ENCODE results near the gene NR5A2.

NR5A2 gene

GRCh38 chr1:200027264-200027823 lies at the start of gene NR5A2:
NR5A2 (plus strand) TSS chr1:200027710; CDS start chr1:200027848, 138 bp downstream.
- no peak for DNase-seq (ENCODE audit: low read depth)

GRCh38 chr1:199978408-199978940 lies 49.0 kb upstream of the NR5A2 start:
- DNase-seq (ENCODE audit: low read depth), result no peak

- no peak for DNase-seq (ENCODE audit: low read depth)
Observed at GRCh38 chr1:199979071-199979470, 48.4 kb upstream of the NR5A2 start.

- no peak for DNase-seq (ENCODE audit: low read depth)
Observed at GRCh38 chr1:199981584-199981983, 45.9 kb upstream of the NR5A2 start.

GRCh38 chr1:199982606-199983005 lies 44.9 kb upstream of the NR5A2 start:
- DNase-seq (ENCODE audit: low read depth), result no peak

- DNase-seq (ENCODE audit: low read depth), result no peak
Observed at GRCh38 chr1:199983531-199983930, 44.0 kb upstream of the NR5A2 start.

- DNase-seq (ENCODE audit: low read depth), result no peak
Observed at GRCh38 chr1:199995096-199995685, 32.3 kb upstream of the NR5A2 start.

- DNase-seq (ENCODE audit: low read depth), result peak; percentile 85
Observed at GRCh38 chr1:200005165-200005564, 22.3 kb upstream of the NR5A2 start.

- no peak for DNase-seq (ENCODE audit: low read depth)
Observed at GRCh38 chr1:200006711-200007110, 20.8 kb upstream of the NR5A2 start.

- DNase-seq (ENCODE audit: low read depth), result no peak
Observed at GRCh38 chr1:200015811-200016210, 11.7 kb upstream of the NR5A2 start.

GRCh38 chr1:200021577-200022238 lies 5.8 kb upstream of the NR5A2 start:
- no peak for DNase-seq (ENCODE audit: low read depth)

- no peak for DNase-seq (ENCODE audit: low read depth)
Observed at GRCh38 chr1:200022239-200022804, 5.2 kb upstream of the NR5A2 start.

GRCh38 chr1:200028586-200029034 lies 1.1 kb downstream of the NR5A2 start:
- DNase-seq (ENCODE audit: low read depth), result no peak

GRCh38 chr1:200029035-200029821 lies 1.7 kb downstream of the NR5A2 start:
- DNase-seq (ENCODE audit: low read depth), result peak; percentile 70

GRCh38 chr1:200029822-200030152 lies 2.3 kb downstream of the NR5A2 start:
- DNase-seq (ENCODE audit: low read depth), result no peak

GRCh38 chr1:200030791-200031190 lies 3.3 kb downstream of the NR5A2 start:
- no peak for DNase-seq (ENCODE audit: low read depth)

- no peak for DNase-seq (ENCODE audit: low read depth)
Observed at GRCh38 chr1:200033511-200034261, 6.2 kb downstream of the NR5A2 start.

- DNase-seq (ENCODE audit: low read depth), result no peak
Observed at GRCh38 chr1:200034262-200034557, 6.7 kb downstream of the NR5A2 start.

GRCh38 chr1:200034761-200035396 lies 7.4 kb downstream of the NR5A2 start:
- DNase-seq (ENCODE audit: low read depth), result peak; percentile 58

- DNase-seq (ENCODE audit: low read depth), result no peak
Observed at GRCh38 chr1:200035397-200035955, 8.0 kb downstream of the NR5A2 start.

All from ELR (cell line).